Measurements from ENCODE around the gene ERAP2.

The ERAP2 gene

GRCh38 chr5:96861076-96861475, 15.2 kb upstream of the ERAP2 start:
- DNase-seq (ENCODE audit: low read depth): no peak
- H3K4me3 ChIP-seq (ENCODE audit: low read length): no peak overlapping the region
- TF ChIP-seq CTCF (conservative IDR thresholded peaks at IDR 0.05; ENCODE audit: low read depth, low read length): no peak

DNA sequence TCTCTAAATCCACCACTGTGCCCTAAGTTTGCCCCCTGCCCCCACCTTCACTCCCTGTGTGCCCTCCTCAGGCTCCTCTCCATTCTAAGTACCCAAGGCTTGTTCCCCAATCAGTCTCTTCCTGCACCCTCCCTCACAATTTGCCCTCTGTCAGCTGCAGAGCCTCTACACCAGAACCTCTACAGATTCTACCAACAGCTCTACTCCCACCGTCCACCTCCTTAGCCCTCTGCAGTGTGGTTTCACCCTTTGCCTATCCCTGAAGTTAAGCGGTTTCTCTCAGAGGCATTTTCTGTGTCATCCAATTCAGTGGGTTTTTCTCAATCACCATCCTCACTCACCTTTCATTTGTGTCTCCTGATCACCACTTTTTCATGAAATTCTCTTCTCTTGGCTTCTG, 13.2 kb upstream of the ERAP2 start:
- DNase-seq (ENCODE audit: low read depth): no peak
- TF ChIP-seq CTCF (conservative IDR thresholded peaks at IDR 0.05; ENCODE audit: low read depth, low read length): no peak

DNA sequence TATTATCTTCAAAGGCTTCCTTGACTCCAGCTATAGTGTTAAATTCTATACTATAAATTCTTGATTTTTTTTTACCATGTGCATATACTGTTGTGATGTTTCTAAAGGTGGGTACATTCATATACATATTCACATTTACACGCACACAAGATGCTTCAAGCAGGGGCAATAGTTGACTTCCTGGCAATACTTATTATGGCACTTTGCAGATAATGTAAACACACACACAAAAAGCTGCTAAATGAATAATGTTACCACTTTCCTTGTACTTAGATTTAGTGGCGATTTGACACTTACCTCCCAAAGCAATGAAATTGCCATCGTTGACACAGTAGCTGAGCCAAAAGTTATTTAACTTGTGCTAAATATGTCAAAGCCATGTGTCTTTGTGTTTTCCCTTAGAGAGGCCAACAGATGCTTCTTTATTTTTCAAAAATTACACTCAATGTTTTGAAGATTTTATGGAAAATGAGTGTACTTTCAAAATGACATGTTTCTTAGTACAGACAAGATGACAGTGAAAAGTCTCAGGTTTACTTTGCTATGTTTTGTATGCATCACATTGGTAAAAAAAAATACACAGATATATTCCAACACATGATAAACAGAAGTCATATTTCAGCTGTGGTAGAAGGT, 12.2 kb upstream of the ERAP2 start:
- no peak for DNase-seq (ENCODE audit: low read depth)
- H3K4me3 ChIP-seq (ENCODE audit: low read length): no peak overlapping the region
- TF ChIP-seq CTCF (conservative IDR thresholded peaks at IDR 0.05; ENCODE audit: low read depth, low read length): no peak

More for the DNA sequence above, 13.2 kb upstream of the ERAP2 start:
- H3K4me3 ChIP-seq (ENCODE audit: low read length): no peak overlapping the region

GRCh38 chr5:96864922-96865530, 11.3 kb upstream of the ERAP2 start:
- no peak for DNase-seq (ENCODE audit: low read depth)

GRCh38 chr5:96868603-96869371, 7.5 kb upstream of the ERAP2 start:
- DNase-seq (ENCODE audit: low read depth): no peak
- TF ChIP-seq CTCF (conservative IDR thresholded peaks at IDR 0.05; ENCODE audit: low read depth, low read length): peak; percentile 100
- H3K4me3 ChIP-seq (ENCODE audit: low read length): no peak overlapping the region

More at GRCh38 chr5:96864922-96865530, 11.3 kb upstream of the ERAP2 start:
- TF ChIP-seq CTCF (conservative IDR thresholded peaks at IDR 0.05; ENCODE audit: low read depth, low read length): no peak
- no peak overlapping the region for H3K4me3 ChIP-seq (ENCODE audit: low read length)

DNA sequence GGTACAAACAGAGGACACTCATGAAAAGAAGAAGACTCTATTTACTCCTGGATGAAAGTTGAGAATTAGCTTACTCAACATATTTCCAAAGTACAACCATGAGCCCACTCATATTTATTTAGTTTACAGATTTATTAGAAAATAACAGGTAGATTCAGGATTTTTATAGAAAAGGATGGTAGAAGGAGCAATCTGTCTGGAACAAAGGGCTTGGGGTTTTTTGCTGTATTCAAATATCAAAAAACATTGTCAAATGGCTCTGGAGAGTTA, 7.0 kb upstream of the ERAP2 start:
- no peak for DNase-seq (ENCODE audit: low read depth)
- TF ChIP-seq CTCF (conservative IDR thresholded peaks at IDR 0.05; ENCODE audit: low read depth, low read length): no peak
- H3K4me3 ChIP-seq (ENCODE audit: low read length): no peak overlapping the region
